Renal pelvis (tissue), 4 donors: Measurements from ENCODE around the gene DOK4. TPM values are rescaled to one million over a fixed set of nuclear protein-coding genes. Genes with fewer than 3 reads are reported as not detected.

ENCODE experiments used
- DNase-seq: peaks from one replicate; pipeline ENCODE4 v3.0.0-alpha.2; 2013
- polyA plus RNA-seq, 3 donors: library from polyadenylated mRNA; unstranded; fragments of 120-200 nt; gene quantifications; one replicate each; pipeline ENCODE4 v1.2.1, GENCODE V29; 2013; ENCODE audit not compliant: insufficient read length in 3 of 3

The DOK4 gene
- polyA plus RNA-seq, 3 donors, result 34.3 to 36.8 (median 35.0) TPM

DNA sequence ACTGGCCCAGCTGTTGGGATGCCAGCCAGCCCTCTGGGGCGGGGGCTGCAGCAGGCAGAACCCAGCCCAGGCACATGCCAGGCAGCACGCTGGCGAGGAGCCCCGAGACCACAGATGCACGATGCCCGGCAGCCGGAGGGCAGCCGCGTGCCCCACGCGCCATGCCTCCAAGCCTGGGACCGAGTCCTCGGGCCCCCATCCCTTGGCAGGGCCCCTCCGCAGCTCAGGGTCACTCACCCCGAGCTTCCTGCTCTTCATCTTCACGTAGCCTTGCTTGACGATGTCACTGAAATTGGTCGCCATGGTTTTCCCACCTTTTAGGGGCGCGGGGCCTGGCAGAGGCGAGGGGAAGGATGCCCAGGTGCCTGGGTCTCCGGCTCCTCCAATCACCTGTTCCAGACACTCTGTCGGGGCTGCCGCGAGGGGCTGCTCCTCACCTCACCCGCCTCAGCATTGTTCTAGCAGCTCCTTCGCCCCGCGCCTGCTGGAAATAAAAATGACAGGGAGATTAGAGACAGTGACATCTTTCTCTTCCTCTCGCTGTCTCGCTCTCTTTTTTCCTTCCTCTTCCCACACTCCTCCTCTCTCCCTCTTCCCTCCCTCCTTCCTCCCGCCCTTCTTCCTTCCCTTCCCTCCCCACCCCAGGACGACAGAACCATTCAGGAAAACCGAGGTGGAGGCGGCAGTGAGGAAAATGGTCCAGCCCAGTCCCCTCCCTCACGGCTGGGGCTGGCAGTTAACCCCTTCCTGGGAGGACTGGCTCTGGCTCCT, 6.9 kb downstream of the DOK4 start:
- peak; percentile 52 for DNase-seq

DNA sequence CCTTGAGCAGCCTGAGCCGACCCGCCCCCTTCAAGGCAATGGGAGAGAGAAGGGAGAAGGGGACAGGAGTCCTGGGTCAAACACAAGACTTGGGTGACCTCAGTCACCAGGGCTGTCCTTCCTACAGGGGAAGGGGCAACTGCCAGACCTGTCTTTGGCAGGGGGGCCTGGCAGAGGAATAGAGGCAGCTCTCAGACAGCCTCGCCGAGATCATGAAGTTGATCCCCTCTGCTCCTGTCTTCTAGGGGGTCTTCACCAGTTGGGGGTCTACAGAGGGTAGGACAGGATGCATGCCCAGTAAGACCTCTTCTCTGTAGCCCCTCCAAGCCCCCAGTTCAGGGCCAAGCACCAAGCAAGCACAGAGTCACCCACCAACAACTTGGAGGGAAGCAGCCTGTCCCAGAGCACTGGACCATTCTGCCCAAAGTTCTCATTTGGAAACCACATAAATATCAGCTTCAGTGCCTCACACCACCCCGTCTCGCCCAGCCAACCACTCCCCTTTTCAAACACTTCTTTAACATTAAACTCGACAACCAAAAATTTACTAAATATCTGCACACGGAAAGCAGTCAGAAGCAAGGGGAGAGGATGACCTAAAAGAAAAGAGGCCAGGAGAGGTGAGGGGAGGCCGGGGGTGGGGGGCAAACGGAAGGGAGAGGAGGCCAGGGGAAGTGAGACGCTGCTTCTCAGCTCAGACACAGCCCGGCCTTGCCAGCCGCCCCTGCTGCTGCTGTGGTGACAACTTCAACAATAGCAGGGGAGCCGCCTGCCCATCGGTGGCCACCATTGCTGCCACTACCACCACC, 7.7 kb downstream of the DOK4 start:
- DNase-seq, result no peak

DNA sequence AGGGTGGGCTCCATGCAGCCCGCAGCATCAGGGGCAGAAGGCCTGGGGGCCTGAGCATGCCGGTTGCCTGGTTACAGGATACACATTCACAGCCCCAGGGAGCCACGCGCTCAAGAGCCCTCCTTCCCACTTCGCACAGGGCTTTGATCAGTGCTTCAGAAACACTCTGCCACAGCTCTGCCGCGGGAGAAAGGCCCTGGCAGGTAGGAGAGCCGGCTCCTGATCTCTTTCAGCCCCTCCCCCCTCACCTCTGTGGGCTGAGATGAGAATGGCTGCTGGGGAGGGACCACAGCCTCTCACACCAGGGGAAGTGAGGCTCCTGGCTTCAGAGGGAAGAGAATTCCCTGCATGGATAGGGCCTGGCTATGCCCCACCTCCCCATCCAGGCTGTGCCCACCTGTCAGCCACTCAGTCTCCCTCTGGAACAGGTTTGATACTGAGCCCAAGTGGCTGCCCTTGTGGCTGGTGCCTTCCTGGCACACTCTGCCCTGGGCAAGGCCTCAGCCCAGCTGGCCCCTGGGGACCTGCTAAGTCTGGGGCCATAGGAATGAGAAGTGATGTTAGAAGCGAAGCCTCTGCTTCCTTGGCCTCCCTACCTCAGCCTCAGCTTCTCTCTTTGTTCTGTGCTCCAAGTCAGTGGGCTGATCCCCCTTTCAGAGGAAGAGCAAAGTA, 8.6 kb downstream of the DOK4 start:
- DNase-seq, result no peak

DNA sequence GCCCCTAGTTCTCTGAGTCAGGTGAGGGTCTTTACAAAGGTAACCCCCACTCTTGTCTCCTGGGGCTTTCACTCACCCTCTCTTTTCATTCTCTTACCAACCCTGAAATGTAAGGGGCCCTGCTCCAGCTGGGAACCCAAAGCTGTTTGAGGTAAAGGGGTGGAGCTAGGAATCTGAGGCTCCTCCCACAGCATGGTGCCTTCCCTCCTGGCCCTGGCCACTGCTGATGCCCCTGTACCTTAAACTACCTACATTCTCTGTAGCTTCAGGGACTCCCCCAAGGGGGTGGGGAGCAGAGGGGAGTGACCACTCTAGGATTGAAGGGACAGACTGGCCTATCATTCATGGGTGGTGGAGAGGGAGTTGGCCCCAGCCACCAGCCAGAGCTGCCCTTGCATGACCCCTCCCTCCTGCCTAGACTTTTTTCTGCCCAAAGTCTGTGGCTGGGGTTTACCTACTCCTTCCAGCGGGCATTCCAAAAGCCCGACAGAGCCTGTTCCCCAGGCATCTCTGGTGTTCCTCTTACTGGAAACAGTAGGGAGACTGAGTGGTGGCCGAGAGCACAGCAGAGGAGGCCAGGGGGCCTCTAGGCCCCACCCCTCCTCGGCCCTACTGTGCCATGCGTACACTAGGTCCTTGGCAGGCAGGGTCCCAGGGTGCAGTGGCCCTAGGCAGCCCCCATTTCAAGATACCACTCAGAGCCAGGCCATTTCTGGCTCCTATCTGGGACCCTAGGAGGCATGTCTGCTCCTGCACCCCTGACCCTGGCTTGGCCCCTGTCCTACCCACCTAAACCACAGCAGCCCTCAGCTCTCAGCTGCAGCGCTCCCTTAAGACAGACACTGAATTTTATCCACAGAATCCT, 9.5 kb downstream of the DOK4 start:
- no peak for DNase-seq

DNA sequence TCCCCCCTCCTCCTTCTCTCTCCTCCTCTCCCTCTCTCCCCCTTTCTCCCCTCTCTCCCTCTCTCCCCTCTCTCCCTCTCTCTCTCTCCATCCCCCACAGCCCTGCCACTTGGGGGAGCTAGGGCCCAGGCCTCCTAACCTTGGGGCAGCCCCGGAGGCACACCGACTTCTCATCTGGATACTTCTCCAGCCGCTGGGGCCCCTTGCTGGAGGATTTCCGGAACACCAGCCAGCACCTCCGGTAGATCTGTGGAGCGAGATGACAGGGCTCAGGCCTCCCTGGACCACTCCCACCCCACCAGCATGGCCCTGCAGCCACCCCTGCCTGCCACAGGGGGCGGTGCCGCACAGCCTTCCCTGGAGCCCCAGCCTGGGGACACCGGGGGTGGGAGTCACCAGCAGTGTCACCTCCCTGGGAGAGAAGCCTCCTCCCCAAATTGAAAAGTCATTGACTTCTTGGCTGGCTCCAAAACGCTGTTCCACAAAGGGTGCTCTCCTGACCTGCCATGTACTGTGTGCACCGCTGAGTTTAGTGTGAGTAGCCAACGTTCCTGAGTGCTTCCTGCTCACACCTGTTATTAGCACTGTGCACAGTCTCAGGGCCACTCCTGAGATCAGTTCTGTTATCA, 10.5 kb downstream of the DOK4 start:
- DNase-seq, result peak; percentile 54

DNA sequence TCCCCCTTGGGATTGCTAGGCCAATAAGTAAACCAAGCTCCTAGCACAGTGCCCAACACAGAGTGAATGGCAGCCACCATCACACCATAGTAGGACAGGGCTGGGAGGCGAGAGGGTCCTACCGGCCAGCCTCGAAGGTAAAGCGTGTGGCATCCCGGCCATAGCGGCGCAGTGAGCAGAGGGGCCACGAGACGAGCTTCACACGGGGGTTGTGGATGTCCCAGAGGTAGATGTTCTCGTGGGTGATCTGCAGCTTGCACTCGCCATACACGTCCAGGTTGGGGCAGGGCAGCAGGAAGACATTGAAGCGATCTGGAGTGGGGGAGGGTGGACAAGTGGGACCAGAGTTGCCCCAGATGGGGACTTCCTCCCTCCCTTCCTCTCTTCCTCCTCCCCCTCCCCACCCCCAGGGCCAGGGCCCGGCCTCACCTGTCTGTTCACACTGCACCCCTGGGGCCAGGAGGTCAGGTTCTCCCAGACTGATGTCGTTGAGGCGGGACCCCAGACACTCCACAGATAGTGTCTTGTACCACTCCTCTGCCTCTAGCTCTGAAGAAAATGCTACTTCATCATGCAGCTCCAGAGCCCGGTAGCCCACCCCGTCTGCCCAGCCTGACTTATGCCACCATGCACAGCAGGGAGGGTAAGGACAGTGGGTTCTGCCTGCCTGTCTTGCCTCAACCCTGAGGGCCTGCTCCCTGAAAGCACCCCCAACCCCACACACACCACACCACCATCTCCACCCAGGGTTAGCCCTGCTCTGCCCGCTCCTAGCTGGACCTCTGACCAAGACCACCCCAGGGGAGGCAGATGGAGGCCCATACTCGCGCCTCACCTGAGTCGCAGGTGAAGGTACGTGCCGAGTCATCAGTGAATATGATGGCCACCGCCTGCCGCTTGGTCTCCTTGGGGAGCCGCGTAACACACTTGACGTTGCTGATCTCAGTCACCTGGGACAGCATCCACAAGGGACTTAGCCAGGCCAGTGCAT, 11.3 kb downstream of the DOK4 start:
- DNase-seq, result no peak

DNA sequence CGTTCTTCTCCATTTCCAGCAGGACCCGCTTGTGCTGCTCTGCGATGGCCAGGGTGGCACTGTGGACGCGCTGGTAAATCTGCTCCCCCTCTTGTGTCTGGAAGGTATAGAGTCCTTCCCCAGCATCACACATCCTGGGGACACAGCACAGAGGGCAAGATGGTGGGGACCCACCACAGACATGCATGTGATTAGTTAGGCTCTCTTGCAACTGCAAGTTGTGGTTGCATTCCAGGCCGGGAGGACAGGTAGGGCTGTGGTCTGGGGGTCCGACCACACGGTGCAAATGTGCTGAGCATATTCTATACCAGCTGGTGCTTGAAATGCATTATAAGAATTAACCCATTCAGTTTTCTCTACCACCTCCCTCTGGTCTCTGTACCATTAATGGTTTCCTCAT, 12.4 kb downstream of the DOK4 start:
- no peak for DNase-seq

DNA sequence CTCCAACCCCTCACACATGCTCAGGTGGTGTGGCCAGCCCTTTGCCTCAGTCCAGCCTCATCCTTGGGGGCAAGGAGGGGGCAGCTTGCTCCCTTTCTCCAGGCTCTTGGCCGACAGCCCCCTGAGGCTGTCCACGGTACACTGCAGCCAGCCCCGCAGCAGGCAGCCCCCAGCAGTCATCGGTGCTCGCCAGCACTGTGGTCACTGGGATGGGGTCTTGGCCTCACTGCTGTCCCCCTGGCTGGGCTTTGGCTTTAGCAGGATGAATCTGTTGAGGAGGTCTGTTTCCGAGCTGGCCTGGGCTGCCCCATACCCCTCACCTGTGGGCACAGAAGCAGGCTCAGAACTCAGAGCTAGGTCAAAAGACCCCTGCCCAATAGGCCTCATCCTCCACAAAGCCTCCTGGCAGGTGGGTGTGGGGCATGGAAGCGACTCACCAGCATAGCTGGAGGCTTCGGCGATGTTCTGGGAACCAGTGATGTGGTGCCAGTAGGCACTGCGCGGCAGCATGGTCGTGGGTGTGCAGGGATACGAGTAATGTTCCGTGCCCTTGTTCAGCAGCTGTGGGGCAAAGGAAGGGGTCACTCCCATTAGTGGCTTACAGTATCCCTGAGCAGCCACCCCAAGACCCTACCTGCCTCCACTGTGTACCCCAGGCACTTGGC, 13.0 kb downstream of the DOK4 start:
- DNase-seq, result no peak

DNA sequence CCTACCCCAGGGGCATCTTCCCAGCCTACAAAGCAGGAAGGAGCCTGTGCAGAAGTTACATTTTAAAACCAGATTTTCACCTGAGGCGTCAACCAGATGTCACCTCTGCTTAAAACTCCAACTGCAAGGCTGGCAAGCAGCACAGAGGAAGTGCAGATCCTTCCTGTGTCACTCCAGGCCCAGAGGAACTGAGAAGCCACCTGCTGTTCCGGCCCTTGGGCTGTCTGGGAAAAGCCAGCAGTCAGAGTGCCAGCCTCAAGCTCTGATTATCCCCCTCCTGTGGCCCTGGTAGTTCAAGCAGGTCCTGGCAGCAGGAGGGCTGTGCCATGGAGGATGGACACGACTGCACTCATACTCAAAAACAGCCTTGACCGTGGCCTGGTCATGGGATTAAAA, 13.6 kb downstream of the DOK4 start:
- no peak for DNase-seq

DNA sequence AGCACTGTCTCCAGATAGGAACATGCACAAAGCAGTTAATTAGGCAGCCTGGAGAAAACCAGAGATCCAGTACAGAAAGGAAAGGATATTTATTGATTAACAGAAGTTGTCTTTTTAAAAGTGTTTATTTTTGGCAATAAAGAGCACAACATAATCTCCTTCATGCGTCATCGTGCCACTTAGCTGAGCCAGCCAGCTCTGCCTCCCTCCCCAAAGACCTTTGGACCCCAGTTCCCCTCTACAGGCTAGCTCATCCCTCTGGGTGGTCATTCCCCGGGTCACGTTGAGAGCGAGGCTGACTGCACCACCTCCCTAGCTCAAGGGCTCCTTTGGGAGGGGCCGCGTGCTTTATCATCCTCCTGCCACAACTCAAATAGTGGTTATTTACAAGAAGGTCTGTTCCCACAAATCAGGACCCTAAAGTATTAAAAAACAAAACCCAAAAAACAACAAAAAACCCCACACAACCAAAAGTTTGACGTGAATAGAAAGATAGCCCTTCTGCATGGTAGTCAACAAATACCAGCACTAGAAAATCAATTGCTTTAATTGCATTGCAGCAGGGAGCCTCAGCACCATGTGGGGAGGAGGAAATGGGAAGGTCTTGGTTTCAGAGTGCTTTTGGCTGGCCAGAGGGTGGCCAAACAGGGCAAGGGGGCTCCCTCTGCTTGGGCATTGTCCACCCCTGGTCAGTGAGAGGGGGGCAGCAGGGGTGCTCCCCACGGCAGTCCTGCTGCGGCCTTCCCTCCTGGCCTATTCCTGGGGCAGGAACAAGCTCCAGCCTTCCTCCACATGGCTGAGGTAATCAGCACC, 14.2 kb downstream of the DOK4 start:
- no peak for DNase-seq

DNA sequence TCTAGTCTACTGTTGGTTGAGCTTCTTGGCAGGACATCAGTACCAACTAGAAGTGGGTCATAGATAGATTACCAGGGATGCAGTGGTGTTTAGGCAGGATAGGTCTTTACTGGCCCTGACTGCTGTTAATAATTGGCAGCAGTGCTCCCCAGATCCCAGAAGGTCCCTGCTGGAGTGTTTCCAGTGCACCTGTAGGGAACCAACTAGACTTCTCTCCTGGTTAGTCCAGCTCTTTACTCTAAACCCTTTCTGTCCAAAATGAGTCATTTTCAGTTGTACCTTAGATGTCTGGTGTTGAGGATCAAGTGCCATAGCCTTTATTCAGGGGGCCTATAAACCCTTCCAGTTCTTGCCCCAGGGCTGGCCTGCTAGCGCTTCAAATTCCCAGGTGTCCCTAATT, 15.1 kb downstream of the DOK4 start:
- no peak for DNase-seq

DNA sequence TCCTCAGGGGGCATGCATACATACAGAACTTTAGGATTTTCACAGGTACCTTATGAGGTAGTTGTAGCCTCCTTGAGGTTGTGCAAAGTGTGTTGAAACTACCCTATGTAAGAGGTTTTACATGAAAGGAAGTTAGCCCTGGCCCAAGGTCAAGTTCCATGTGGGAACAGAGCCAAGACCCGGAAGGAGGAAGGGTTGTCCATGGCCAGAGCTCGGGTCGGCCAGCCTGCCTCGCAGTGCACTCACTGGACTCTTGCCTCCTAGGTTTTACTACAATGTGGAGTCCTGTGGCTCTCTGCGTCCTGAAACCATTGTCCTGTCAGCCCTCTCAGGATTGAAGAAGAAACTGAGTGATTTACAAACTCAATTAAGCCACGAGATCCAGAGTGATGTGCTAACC, 15.6 kb downstream of the DOK4 start:
- DNase-seq, result no peak

DNA sequence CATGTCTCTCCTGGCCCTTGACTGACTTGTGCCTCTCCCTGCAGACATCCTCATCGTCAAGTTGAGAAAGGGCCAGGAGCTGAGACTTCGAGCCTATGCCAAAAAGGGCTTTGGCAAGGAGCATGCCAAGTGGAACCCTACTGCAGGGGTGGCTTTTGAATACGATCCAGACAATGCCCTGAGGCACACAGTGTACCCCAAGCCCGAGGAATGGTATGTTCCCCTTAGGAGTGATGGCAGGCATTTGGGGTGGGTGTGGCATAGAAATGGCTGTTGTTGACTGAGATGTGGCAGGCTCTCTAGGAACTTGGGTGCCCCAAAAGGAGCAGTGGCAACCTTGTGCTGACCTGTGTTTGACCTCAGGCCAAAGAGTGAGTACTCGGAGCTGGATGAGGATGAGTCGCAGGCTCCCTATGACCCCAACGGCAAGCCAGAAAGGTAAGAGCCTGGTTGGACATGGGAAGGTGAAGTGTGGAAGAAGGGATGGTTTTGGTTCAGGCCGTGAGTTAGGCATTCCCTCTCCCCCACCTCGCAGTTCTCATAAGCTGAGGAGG, 16.3 kb downstream of the DOK4 start:
- no peak for DNase-seq

DNA sequence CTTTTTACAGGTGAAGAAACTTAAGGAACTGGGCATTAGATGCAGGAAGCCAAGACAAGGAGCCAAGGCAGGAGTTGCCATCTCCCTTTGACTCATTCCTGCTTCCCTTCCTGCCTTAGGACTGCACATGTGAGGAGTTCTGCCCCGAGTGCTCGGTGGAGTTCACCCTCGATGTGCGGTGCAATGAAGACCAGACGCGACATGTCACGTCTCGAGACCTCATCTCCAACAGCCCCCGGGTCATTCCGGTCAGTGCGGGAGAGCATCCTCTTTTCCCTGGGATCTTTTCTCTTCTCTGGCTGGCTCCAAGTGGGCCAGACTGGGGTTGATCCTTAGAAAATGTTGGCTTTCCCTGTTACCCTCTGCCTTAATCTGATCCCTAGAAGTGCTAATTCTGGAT, 17.2 kb downstream of the DOK4 start:
- no peak for DNase-seq

DNA sequence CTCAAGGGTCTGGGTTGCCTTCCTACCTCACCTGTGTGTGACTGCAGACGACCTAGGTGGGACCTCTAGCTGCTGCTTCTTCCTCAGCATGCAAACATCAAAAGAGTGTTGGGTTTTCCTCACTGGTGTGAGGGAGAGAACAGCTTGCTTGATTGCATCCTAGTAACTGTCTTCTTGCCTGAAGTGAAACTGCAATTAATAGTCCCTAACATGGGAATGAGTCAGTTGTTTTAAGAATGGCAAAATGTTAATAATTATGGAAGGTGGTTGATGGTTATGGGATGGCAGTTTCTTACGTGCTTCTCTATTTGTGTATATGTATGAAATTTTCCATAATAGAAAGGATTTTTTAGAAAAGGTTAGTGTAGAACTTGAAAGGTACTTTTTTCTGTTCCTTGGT, 17.9 kb downstream of the DOK4 start:
- DNase-seq, result no peak

DNA sequence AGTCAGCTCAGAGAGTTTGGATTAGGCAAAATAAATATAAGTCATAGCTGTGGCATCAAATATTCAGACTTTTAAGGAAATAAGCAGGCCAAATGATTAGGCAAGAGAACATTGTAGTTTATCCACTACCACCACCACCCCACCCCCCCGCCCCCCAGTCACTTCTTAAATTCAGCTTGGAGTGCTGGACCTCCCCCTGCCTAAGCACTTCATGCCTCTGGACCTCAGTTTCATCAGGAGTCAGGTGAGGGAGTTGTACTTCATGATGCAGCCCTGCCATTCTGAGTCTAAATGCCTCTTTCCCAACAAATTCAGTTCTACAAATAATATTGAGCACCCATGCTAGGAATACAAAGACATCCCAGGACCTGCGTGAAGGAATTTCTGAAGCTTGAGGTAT, 21.8 kb downstream of the DOK4 start:
- no peak for DNase-seq

DNA sequence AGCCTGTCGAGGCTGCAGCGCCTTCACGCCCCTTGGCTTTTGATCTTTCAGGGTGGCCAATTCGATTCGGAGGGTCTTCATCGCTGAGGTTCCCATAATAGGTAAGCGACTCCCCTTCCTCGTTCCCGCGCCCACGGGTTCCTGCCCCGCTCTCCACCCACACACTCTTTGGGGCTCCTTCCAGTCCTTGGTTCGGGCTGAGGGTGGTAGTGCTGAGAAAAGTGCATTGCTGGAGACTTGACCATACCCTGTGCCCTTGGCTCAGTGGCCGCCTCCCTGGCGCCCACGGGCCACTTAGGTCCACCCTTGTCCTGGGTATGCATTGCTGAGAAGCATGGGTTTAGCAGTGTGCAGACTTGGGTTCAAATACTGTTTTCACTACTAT, 23.3 kb downstream of the DOK4 start:
- no peak for DNase-seq

DNA sequence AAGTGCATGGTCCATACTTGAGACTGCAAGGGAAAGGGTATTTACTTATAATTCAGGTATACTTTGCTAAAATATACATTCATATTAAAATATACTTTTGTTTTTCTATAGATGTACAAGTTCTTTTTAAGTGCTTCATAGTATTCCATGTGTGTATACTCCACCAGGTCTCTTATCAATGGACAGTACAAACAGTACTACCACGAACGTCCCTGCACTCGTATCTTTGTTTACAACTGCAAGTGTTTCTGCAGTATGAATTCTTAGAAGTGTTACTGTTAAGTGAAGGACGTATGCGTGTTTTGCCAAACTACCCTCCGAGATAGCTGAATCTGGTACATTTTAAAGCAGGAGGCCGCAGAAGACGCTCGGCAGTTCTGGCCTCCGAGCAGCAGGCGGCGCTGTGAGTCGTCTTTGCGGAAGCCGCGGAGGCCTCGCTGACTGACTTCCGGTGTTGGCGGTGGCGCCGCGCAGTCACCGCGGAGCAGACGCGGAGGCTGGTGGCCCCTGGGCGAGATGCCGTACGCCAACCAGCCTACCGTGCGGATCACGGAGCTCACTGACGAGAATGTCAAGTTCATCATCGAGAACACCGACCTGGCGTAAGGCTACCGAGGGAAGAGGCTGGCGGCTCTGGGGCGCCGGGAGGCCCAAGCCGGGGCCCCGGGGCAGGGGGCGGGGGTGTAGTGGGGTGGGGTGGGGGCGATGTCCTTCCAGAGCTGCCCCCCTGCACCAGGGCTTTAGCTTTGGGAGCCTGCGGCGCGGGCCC, 23.9 kb downstream of the DOK4 start, which contains the start of gene POLR2C:
POLR2C (plus strand) TSS at position 471 of the 769 bp plus-strand sequence; CDS start at position 517, 46 bp downstream.
- DNase-seq, result peak; percentile 82
